Body of pancreas (tissue), 4 donors: ENCODE measurements around the gene ARHGAP24.
"Not testable (repeated sequence)": the region's sequence is repeated elsewhere in the genome, so short reads cannot be mapped to it uniquely, and the experiment has no call there.

Source experiments
- CTCF ChIP-seq, 7 experiments: fragments of 450-650 bp in 4 of 7; fragments of 200-600 bp in 3 of 7; sonication (generic) in 3 of 7; IDR thresholded peaks; one replicate each; pipeline ENCODE4 v1.5.1; 2016 to 2019; ENCODE audit warnings: antibody characterized with exemption in 7 of 7
- POLR2A ChIP-seq, 3 donors: fragments of 450-650 bp; IDR thresholded peaks; one replicate each; pipeline ENCODE4 v1.6.1; 2016; ENCODE audit warnings: antibody characterized with exemption in 3 of 3, mild to moderate bottlenecking in 2 of 3

- not testable (repeated sequence) for TF ChIP-seq CTCF, POLR2A (IDR thresholded peaks at IDR 0.05)
These were observed 490.1 kb downstream of the ARHGAP24 start for GRCh38 chr4:85965017-85965416.
